22Rv1 (cell line): Measurements from ENCODE around the gene CDK5.
A peak's percentile ranks its signal among the peaks of the same experiment; 100 is the strongest.

Experiments used
- H3K27ac ChIP-seq: fragments of 450-650 bp; 2 replicates; pipeline ENCODE4 v1.5.1; 2017
- ZFX ChIP-seq: fragments of 450-650 bp; IDR thresholded peaks from 2 replicates; pipeline ENCODE4 v1.6.1; 2017; ENCODE audit warnings: antibody characterized with exemption, borderline replicate concordance
- TF ChIP-seq, protein P1 (sequence below): fragments of 450-650 bp; IDR thresholded peaks from 2 replicates; pipeline ENCODE4 v1.5.1; 2017; ENCODE audit warnings: mild to moderate bottlenecking

The CDK5 gene

DNA sequence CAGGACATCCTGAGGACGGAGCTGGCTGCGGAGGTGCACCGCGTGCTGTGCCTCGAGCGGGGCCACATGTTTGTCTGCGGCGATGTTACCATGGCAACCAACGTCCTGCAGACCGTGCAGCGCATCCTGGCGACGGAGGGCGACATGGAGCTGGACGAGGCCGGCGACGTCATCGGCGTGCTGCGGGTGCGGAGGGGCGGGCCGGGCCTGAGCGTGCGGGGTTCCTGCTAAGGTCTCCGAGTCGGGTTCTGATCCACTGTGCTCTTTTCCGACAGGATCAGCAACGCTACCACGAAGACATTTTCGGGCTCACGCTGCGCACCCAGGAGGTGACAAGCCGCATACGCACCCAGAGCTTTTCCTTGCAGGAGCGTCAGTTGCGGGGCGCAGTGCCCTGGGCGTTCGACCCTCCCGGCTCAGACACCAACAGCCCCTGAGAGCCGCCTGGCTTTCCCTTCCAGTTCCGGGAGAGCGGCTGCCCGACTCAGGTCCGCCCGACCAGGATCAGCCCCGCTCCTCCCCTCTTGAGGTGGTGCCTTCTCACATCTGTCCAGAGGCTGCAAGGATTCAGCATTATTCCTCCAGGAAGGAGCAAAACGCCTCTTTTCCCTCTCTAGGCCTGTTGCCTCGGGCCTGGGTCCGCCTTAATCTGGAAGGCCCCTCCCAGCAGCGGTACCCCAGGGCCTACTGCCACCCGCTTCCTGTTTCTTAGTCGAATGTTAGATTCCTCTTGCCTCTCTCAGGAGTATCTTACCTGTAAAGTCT, 43.8 kb downstream of the CDK5 start:
- TF ChIP-seq, protein P1, sequence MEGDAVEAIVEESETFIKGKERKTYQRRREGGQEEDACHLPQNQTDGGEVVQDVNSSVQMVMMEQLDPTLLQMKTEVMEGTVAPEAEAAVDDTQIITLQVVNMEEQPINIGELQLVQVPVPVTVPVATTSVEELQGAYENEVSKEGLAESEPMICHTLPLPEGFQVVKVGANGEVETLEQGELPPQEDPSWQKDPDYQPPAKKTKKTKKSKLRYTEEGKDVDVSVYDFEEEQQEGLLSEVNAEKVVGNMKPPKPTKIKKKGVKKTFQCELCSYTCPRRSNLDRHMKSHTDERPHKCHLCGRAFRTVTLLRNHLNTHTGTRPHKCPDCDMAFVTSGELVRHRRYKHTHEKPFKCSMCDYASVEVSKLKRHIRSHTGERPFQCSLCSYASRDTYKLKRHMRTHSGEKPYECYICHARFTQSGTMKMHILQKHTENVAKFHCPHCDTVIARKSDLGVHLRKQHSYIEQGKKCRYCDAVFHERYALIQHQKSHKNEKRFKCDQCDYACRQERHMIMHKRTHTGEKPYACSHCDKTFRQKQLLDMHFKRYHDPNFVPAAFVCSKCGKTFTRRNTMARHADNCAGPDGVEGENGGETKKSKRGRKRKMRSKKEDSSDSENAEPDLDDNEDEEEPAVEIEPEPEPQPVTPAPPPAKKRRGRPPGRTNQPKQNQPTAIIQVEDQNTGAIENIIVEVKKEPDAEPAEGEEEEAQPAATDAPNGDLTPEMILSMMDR = no peak
- TF ChIP-seq ZFX = no peak
- no peak overlapping the region for H3K27ac ChIP-seq

DNA sequence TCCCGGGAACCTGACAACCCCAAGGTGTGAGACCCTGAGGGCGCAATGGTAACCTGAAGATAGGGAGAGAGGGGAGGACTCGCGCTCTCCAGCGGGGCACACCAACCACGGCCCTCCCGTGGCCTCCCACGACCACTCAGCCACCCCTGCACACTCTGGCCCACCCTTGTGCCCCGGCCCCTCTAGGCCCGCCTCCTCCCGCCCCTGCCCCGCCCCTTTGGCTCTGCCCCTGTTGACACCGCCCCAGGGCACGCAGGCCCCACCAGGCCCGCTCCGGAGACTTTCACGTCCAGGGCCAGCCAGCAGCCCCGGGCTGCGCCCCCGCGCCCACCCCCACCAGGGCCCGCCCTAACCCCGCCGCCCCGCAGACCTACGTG, 44.4 kb downstream of the CDK5 start:
- no peak overlapping the region for H3K27ac ChIP-seq
- TF ChIP-seq ZFX = no peak
- TF ChIP-seq, protein P1 = no peak

DNA sequence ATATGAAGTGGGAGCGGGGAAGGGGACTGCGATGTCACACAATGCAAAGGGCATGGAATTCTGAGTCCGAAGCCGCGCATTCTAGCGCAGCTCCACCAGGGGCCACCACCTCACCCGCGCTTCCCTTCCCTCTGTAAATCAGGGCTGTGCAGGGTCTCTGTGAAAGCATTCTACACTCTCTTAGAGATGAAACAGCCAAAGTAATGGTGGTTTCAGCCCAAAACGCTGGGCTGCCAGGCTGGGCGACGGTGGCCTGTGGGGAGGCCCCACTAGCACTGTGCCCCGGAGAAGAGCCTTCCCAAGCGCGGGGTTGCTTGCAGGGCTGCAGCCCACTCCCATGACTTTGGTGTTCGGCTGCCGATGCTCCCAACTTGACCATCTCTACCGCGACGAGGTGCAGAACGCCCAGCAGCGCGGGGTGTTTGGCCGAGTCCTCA, 44.8 kb downstream of the CDK5 start:
- H3K27ac ChIP-seq = peak overlapping the region; percentile 19
- TF ChIP-seq, protein P1 = peak; percentile 57
- no peak for TF ChIP-seq ZFX

DNA sequence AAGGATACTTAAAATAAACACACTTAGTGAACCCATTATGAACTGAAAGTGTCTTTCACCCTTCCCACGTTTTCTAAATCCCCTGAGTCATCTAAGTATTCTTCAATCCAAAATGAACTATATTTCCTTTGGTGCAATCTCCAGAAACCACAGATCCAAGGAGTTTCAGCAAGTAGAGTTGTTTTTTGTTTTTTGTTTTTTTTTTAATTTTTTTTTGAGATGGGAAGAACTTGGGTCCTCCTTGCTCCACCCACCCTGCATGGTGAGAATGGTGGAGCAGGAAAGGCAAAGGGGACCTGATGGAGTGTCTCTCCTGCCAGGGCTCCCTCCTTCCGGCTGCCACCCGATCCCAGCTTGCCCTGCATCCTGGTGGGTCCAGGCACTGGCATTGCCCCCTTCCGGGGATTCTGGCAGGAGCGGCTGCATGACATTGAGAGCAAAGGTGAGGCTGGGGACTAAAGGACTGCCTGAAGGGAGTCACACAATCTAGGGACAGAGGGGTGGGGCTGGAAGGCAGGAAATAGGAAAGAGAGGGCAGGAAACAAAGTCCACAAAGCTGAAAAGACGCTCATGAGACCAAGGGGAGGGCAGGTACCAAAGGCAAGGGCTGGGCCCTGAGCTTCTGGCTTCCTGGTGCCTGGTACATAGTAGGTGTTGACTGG, 45.5 kb downstream of the CDK5 start:
- TF ChIP-seq, protein P1 = no peak
- no peak for TF ChIP-seq ZFX
- H3K27ac ChIP-seq = peak overlapping the region; percentile 19

DNA sequence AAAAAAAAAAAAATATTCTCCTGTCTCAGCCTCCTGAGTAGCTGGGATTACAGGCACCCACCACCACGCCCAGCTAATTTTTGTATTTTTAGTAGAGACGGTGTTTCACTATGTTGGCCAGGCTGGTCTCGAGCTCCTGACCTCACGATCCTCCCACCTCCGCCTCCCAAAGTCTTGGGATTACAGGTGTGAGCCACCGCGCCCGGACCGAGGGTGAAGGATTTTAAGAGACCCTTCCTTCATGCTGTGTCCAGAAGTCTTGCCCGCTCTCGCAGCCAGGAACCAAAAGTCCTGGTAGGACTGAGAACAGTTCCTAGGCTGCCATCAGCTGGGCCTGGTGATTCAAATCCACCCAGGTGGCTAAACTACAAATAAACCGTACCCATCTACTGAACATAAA, 46.1 kb downstream of the CDK5 start:
- H3K27ac ChIP-seq = peak overlapping the region; percentile 19; the same call in 1 of the 2 replicates

DNA sequence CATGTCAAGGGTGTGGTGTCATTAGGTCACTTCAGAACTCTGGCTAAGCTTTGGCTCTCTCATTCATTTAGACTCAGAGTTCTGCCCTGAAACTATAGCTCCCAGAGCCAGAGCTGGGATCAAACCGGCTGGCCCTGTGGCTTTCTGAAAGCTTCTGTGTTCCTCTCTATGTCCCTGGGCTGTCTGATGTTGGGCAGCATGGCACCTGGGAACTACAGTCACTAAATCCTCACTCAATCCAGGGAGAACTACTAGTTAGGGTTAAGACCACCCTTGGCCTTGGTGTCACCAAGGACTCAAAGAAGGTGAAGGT, 46.6 kb downstream of the CDK5 start:
- TF ChIP-seq, protein P1 = no peak
- TF ChIP-seq ZFX = no peak
- H3K27ac ChIP-seq = peak overlapping the region; percentile 73; the same call in 1 of the 2 replicates

DNA sequence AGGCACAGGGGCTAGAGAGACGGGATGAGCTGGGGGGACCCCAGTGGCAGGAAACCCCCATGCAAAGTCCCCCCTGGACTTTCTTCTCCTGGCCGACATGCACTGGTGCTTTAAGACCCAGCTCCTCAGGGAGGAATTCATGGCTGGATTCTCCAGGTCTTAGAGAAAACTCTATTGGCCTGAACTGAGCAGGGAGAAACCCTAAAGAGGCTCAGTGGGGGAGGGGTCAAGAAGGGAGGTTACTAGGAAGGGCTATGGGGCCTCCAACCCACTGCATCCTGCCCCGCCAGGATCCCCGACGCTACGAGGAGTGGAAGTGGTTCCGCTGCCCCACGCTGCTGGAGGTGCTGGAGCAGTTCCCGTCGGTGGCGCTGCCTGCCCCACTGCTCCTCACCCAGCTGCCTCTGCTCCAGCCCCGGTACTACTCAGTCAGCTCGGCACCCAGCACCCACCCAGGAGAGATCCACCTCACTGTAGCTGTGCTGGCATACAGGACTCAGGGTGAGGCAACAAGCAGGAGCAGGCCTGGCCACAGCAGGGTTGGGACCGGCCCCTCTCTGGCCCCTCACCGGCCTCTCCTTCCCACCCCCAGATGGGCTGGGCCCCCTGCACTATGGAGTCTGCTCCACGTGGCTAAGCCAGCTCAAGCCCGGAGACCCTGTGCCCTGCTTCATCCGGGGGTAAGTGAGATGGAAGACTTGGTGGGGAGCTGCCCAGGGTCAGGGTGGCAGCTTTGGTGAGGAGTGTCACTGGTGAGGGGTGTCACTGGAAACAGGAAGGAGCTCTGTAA, 47.2 kb downstream of the CDK5 start:
- peak overlapping the region; percentile 73; the same call in 1 of the 2 replicates for H3K27ac ChIP-seq
- no peak for TF ChIP-seq ZFX
- TF ChIP-seq, protein P1 = no peak
